ENCODE results near the gene NUP98.

Gene NUP98

DNA sequence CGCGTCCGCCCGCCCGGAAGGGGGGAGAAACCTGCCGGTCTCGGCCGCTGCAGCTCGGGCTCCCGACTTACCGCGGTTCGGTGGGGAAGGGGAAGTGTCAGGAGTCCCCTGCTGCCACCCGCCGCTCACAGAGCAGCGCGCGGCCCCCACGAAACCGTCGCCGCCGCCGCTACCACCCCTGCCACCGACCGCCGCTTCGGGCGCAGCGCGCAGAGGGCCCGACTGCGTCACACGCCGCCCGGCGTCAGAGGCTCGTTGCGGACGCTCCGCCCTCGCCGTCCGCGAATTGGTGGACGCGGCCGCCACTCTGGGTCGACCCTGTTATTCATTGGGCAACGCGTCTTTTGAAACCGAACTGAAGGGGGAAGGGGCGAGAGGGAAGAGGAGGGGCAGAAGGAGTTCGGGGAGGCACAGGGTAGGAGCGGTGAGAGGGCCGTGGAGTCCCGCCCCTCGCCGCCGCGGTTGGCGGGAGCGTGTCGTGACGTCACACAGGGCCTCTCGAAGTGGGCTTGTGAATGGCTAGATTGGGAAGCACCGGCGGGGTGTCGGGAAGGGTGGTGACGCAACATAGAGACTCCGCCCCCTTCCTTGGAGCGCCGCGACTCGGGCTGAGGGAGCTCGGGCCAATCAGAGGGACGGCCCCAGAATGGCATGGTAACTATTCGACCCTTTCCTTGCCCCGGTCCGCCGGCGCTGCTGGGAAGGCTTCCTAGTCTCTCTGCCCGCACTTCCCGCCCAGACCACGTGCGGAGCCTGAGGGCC lies at the start of gene NUP98:
NUP98 (minus strand) TSS at position 226 of the 762 bp plus-strand sequence. CDS start 15,437 bp downstream, outside the sequence.
- DNase-seq (ENCODE audit: low read depth, low spot score) = peak; percentile 100

DNA sequence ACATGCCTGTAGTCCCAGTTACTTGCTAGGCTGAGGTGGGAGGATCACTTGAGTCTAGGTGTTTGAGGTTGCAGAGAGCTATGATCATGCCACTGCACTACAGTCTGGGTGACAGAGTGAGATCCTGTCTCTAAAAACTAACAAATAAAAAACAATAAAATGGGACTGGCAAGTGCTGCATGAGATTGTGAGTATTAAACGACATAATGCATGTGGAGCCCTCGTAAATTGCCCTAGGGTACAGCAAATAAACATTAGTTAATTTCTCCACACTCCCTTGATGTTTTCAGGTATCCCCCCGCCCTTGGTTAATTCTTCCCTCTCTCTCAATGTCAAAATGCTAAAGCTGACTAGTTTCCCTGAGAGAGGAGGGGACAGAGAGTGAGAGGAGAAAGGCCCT lies 48.3 kb upstream of the NUP98 start:
- no peak for DNase-seq (ENCODE audit: low read depth, low spot score)

DNA sequence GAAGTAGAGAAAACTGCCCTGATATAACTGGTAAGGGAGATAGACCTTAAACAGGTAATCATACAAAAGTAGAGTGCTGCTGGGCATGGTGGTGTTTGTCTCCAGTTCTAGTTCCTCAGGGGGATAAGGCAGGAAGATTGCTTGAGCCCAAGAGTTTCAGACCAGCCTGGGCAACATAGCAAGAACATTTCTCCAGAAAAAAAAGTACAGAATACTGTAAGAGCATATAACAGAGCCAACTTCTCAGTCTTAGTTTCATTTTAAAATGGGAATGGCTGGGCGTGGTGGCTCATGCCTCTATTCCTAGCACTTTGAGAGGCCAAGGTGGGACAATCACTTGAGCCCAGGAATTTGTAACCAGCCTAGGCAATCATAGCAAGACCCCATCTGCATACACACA lies 47.9 kb upstream of the NUP98 start:
- no peak for DNase-seq (ENCODE audit: low read depth, low spot score)

DNA sequence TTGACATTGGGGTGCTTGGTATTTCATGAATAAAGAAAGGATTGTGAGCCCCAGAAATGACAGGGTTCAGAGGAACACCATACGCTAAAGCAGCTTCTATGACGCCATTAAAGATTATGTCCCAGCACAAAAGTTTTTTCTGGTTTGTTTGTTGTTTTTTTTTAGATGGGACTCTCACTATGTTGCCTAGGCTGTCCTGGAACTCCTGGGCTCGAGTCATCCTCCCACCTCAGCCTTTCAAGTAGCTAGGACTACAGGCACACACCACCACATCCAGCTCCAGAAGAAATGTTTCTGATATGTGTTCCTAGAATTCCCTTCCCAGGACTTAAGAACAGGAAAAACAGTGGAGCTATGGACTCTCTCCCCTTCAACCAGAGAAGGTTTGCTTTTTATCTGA lies 46.0 kb upstream of the NUP98 start:
- no peak for DNase-seq (ENCODE audit: low read depth, low spot score)

DNA sequence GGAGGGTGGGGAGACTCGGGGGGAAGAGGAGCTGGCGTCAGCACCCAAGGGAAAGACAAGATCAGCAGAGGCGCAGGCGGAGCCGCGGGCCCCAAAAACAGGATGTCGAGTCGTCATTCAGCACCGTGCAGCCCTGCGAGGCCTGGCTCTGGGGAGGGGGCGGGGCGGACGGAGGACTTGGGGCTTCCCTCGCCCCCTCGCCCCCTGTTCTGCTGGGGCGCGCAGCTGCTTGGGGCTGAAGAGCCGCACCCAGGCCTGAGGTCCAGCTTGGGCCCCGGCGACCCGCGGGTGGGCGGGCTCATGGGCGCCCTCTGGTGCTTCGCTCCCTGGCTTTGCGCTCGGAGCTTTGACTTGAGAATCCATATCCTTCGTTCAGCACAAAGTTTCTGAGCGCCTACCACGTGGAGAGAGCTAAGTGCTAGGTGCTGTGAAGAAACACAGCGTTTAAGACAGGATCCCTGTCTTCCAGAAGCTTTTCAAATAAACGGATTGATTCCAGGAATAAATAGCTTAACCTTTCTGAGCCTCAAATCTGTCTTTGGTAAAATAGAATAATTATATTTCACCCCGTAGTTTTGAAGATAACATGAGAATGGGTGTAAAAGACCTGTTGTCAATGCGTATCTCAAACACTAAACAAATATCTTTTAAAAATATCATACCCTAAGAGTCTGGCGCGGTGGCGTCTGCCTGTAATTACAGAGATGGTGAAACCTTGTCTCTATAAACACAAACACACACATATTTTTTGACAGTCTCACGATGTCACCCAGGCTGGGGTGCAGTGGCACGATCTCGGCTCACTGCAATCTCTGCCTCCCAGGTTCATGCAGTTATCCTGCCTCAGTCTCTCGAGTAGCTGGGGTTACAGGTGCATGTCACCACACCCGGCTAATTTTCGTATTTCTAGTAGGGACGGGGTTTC lies 44.3 kb upstream of the NUP98 start:
- DNase-seq (ENCODE audit: low read depth, low spot score) = peak; percentile 89

DNA sequence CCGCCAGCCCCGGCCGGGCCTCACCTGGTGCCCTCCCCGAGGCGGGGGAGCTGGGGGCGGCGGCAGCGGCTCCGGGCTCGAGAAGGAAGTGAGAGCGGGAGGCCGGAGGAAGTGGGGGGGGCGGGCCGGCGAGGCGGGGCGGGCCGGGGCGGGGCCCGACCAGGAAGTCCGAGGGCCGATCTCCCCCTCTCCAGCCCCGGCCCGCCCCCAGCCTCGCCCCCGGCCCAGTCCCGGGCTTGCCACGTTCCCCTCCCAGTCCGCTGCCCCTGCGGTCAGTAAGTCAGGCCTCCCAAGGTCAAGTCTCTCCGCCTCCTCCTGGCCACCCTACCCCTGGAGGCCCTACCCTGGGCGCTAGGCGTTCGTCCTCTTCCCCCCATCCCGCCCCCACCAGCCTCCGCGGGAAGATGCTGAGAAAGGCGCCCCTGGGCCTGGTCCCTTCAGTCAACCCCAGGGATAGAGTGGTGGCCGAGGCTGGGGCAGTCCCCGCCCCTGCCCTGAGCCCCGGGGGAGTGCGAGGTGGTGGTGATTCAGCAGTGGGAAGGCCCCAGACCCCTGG lies 43.6 kb upstream of the NUP98 start, which contains the start of gene RHOG:
RHOG (minus strand) TSS at position 90 of the 556 bp plus-strand sequence. CDS start 12,821 bp downstream, outside the sequence.
- peak; percentile 48 for DNase-seq (ENCODE audit: low read depth, low spot score)

DNA sequence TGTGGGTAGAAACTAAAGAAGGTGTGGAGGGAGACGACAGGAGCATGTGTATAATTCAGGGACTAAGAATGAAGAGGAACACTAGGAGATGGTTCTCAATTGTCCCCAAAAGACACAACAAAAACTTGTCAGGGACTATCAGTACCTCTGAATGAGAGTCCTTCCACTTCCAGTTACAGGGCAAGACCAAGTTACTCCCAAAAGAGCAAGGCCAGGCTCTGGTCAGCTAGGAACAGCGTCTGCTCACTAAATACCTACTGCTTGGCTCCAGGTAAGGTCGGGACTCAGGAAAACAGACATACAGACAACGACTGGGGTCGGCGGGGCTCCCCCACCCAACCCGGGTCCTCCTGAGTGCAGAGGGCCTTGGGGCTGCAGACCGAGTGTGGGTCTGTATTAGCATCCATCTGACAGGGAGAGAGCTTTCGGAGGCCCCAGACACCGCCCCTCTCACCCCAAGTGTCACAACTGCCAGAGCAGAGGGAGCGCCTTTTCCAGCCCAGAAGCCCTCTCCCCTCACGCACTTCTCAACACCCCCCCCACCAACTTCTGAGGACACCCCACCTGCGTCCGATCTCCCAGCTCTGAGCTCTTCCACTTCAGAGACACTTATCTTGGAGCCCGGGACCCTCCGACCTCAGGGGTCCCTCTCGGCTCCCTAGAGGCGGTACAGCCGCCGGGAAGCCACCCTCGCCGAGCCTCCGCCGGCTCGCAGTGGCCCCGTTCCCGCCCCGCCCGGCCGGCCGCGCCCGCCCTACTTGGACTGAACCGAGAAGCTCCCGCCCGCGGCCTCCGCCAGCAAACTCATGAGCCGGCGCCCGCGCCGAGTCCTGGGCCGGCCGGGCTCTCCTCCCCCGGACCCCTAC lies 42.9 kb upstream of the NUP98 start:
- peak; percentile 64 for DNase-seq (ENCODE audit: low read depth, low spot score)

DNA sequence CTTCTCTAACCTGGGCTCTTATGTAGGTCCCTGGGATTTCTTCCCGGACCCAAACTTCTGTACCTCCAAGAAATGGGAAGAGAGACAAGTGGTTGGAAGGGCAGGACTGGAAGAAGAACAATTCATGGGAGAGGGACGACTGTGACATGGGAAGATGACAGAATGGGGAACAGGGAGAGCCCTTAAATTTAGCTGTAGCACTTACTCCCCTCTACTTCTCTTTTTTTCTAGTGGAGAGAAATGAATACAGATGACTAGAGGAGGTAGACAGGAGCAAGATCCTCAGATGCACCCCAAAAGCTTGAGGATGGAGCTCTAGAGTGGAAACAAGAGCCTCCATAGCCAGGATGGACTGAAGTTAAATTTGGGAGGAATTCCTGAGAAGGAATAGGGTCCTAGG lies 41.1 kb upstream of the NUP98 start:
- DNase-seq (ENCODE audit: low read depth, low spot score) = no peak

DNA sequence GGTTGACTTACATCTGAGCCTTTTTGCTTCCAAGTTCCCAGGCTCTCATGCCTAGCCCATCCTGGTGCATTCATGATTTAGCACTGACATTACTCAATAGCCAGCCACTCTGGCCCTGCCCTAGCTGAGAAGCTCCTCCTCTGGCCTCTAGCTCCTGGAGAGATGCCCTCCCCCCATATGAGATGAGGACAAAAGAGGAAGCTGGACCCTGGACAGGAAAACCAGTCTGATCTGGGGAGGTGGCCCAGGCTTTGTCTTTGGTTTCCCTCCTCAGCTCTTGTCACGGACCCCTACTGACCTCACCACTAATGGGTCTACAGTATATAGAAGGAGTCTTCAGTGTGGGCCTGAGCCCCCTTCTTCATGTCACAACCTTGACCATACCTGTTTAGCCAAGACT lies 40.4 kb upstream of the NUP98 start:
- no peak for DNase-seq (ENCODE audit: low read depth, low spot score)

DNA sequence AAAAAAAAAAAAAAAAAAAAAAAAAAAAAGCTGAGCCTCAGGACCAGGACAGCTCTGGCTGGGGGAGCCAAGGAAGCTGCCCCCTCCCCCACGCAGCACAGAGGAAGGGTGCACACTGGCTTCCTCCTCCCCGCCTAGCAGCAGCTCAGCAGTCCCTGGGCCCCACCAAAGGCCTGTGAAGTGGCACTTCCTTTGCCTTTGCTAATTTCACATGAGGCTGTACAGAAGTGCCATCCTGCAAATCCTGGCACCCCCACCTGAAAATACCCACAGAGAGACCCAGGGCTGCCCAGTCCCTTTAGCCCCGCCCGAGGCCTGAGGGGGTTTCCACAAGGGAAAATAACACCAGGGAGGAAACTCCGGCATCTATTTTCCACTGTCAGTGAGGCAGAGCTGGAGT lies 39.5 kb upstream of the NUP98 start:
- no peak for DNase-seq (ENCODE audit: low read depth, low spot score)

DNA sequence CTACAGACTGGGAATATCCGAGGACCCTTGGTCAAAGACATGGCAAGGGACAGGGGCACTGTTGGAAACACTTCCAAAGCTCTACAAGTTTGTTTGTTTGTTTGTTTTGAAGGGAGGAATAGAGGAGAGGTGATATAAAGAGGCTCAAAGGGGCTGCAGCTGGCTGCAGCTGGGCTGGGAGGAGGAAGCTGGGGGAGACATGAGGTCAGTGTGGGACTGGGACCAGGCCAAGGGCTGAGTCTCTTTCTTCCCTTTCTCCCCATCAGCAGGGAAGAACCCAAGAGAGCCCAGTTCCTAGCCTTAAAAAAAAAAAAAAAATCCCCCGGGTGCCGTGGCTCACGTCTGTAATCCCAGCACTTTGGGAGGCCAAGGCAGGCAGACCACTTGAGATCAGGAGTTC lies 38.4 kb upstream of the NUP98 start:
- DNase-seq (ENCODE audit: low read depth, low spot score) = no peak

DNA sequence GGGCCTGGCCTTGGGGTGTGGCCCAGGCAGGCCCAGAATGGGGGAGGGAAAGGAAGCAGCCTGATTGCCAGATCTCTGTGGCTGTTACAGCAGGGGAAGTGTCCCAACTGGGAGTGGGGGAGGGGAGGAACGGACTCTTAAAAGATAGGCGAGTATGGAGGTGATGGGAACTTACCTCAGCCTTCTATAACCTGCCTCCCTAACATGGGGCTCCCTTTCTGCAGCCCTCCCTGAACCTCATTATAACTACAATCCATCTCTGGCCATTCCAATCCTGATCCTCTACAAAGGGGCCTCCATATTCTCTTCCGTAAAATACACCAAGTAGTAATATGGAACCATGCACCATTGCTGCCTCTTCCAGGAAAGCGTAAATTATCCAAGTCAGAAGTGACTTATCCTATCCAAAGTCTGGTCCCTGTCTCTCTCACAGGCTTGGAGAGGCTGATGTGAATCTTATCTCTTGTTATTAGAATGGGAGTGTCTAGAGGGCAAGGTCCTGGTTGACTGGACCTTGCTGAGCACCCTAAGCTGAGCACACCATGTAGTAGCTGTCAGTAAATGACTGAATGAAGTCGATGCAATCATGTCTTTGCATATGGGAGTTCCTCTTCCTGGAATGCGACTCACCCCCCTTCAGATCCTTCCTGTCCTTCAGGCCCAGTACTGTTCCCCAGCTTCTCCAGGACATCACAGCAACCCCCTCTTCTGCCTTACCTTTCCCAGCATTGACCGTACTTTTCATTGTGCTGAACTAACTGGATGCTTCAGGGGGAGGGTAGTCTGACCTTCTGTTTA lies 37.5 kb upstream of the NUP98 start:
- DNase-seq (ENCODE audit: low read depth, low spot score) = peak; percentile 44

DNA sequence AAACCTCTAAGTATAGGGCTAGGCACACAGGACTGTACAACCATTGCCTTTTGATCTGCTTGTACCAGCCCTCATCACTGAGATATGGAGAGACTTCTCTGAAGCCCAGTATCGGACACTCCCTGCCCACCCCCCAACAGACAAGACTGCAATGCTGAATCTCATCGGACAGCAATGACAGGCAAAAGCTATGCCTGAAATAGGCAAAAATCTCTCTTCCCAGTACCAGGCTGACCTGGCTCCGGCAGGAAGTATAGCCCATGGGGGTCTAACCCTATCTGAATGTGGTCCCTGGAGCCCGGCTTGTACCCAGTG lies 37.0 kb upstream of the NUP98 start:
- DNase-seq (ENCODE audit: low read depth, low spot score) = no peak

DNA sequence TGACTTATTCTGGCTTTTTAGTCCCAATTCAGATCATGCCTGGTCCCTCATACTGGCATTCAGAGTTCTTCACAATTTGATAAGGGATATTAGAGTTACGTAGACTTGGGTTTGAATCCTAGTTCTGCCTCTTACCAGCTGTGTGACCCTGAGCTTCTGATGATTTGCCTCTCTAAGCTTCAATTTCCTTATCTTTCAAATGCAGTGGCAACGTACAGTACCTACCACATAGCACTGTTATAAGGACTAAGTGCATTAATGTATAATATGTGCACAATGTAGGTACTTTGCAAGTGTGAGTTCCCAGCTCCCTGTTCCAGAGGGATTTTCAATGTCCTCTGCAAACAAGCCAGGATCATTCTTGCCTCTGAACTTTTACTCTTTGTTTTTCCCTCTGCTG lies 36.1 kb upstream of the NUP98 start:
- DNase-seq (ENCODE audit: low read depth, low spot score) = no peak

DNA sequence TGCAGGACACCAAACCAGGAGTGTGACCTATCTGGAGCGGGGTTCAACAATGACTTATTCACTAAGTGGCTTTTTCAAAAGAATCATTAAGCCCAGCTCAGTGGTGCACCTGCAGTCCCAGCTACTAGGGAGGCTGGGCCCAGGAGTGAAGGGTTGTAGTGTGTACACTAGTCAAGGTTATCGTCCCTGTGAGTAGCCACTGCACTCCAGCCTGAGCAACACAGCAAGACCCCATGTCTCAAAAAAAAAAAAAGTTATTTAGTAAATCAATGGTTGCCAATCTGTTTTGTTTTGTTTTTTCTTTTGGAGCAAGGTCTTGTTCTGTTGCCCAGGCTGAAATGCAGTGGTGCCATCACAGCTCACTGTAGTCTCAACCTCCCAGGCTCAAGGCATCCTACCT lies 35.5 kb upstream of the NUP98 start:
- DNase-seq (ENCODE audit: low read depth, low spot score) = no peak

DNA sequence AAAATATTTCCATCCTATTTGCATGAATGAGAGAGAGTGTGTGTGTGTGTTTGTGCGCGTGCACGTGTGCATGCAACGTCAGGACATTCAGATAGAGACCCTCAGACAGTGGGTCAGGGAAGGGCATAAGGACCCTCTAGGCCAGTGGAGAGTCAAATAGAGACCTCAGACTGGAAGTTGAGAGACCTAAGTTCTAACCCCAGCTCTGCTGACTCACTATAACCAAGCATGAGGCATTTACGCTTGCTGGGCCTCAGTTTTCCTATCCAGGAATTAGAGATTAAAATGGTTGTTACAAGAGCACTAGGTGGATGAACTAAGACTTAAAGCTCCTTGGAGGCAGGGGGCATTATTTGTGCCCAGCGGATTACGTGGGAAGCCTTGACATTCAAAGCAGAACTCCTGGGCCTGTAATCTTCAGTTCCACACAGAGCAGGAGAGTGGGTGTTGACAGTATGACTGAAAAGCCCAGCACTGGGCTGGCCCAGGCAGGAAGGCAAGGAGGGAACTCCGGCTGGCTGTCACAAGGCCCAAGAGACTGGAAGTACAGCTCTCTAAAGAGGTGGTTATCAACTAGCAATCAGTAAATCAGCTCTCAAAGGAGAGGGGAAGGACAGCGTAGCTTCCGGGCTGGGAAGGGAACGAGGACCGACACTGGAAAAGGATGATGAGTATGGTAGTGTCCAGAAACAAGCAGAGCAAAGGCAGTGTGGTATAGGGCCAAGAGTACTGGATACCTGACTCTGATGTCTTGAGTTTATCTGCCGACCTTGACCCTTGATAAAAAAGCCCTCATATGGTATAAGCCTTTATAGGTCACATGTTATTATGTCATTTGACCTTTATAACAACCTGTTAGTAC lies 34.3 kb upstream of the NUP98 start:
- no peak for DNase-seq (ENCODE audit: low read depth, low spot score)

DNA sequence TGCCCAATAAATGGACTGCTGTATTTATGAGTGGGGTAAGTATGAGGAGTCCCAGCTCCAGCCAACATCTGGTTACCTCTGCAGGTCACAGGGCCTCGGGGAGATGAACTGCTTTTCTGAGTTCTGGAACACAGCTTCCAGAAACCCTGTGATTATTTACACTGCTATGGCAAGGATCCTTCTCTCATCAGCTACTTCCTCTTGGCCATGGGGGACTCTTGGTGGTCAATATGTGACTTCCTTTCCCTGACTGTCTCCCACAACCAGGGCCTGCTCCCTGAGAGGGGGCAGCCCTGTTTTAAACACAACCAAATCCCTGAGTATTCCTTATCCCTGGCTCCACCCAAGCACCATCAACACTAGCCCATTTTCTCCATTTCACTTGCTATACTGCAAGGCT lies 33.4 kb upstream of the NUP98 start:
- DNase-seq (ENCODE audit: low read depth, low spot score) = no peak

DNA sequence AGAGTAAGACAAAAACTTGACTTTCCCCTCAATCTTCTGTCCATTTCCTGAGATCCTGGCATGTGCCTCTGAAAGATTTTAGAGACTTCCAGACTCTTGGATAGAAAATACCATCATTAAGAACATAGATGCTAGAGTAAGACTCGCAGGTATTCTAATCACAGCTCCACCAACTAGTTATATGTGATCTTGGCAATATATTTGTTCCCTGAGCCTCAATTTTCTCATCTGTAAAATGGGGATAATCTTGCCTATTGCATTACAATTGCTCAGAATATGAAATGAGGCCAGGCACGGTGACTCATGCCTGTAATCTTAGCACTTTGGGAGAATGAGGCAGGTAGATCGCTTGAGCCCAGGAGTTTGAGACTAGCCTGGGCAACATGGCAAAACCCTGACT lies 32.7 kb upstream of the NUP98 start:
- no peak for DNase-seq (ENCODE audit: low read depth, low spot score)

DNA sequence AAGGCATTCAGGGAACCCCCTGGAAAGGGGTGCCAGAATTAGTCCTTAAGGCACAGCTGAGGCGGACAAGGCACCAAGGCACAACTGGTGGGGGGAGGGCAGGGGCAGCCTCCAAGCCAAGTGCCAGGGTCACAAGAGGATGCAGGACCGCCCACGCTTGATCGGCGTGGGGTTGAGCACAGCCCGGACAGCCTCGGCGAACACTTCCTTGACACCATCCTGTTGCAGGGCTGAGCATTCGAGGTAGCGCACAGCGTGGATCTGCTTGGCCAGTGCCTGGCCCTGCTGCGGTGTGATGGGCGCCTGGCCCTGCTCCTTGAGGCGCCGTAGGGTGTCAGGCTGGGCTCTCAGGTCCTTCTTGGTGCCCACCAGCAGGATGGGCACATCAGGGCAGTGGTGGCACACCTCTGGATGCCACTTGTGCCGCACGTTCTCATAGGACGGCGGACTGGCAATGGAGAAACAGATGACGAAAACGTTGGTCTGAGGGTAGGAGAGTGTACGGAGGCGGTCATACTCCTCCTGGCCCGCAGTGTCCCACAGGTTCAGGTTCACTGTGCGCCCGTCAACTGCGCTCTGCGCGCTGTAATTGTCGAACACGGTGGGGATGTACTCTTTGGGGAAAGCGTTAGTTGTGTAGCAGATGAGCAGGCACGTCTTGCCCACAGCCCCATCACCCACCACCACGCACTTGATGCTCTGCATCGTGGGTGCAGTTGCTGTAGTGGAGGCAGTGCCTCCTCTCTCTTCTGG lies 30.3 kb upstream of the NUP98 start:
- no peak for DNase-seq (ENCODE audit: low read depth, low spot score)

Measured in ELF-1 (cell line).